NCI-H1105 treated with DMSO at 0.1 percent for 48 hours (cell line): ENCODE results near the gene C1QA.
A peak's percentile ranks its signal among the peaks of the same experiment; 100 is the strongest.
"Not testable (repeated sequence)": the region's sequence is repeated elsewhere in the genome, so short reads cannot be mapped to it uniquely, and the experiment has no call there.

ENCODE experiments used
- DNase-seq: peaks from one replicate; lab custom pipeline; 2025; lab: John Stamatoyannopoulos, UW

C1QA gene

GRCh38 chr1:22641247-22641646 is 4.8 kb downstream of the C1QA start:
- DNase-seq = no peak

GRCh38 chr1:22641906-22642636 is 5.6 kb downstream of the C1QA start:
- DNase-seq = peak; percentile 47

GRCh38 chr1:22643381-22643780 is 7.0 kb downstream of the C1QA start, which contains the start of gene C1QC:
TSS of gene C1QC (plus strand) at chr1:22643633. CDS start at chr1:22644024, 391 bp downstream.
- DNase-seq = no peak

GRCh38 chr1:22643928-22644327 is 7.5 kb downstream of the C1QA start:
- DNase-seq = no peak

- DNase-seq = no peak
Observed at GRCh38 chr1:22645931-22646330, 9.5 kb downstream of the C1QA start.

- DNase-seq = no peak
Observed at GRCh38 chr1:22646384-22646783, 10.0 kb downstream of the C1QA start.

- DNase-seq = no peak
Observed at GRCh38 chr1:22650089-22650693, 13.8 kb downstream of the C1QA start.

- no peak for DNase-seq
Observed at GRCh38 chr1:22651941-22652856, 15.8 kb downstream of the C1QA start.

GRCh38 chr1:22652881-22653316 is 16.5 kb downstream of the C1QA start, which contains the start of gene C1QB:
TSS of gene C1QB (plus strand) at chr1:22653236. CDS start at chr1:22659463, 6,227 bp downstream.
- no peak for DNase-seq

GRCh38 chr1:22654692-22655091 is 18.3 kb downstream of the C1QA start:
- no peak for DNase-seq

GRCh38 chr1:22658385-22659163 is 22.1 kb downstream of the C1QA start:
- no peak for DNase-seq

GRCh38 chr1:22660716-22661241 is 24.4 kb downstream of the C1QA start:
- DNase-seq = no peak

- no peak for DNase-seq
Observed at GRCh38 chr1:22661880-22662279, 25.5 kb downstream of the C1QA start.

- peak; percentile 10 for DNase-seq
Observed at GRCh38 chr1:22662318-22662717, 25.9 kb downstream of the C1QA start.

GRCh38 chr1:22662986-22663408 is 26.6 kb downstream of the C1QA start:
- no peak for DNase-seq

GRCh38 chr1:22665752-22666151 is 29.3 kb downstream of the C1QA start:
- no peak for DNase-seq

GRCh38 chr1:22666412-22666811 is 30.0 kb downstream of the C1QA start:
- DNase-seq = no peak

- DNase-seq = not testable (repeated sequence)
Observed at GRCh38 chr1:22668840-22669239, 32.4 kb downstream of the C1QA start.

- no peak for DNase-seq
Observed at GRCh38 chr1:22670352-22670975, 34.0 kb downstream of the C1QA start.

GRCh38 chr1:22671999-22672398 is 35.6 kb downstream of the C1QA start:
- DNase-seq = no peak
